DMS 273 (cell line): ENCODE data around the gene SORBS1.
A peak's percentile ranks its signal among the peaks of the same experiment; 100 is the strongest.

Source experiments
- DNase-seq: peaks from one replicate; lab custom pipeline; 2025; ENCODE audit not compliant: unreplicated experiment; lab: John Stamatoyannopoulos, UW

The SORBS1 gene

DNA sequence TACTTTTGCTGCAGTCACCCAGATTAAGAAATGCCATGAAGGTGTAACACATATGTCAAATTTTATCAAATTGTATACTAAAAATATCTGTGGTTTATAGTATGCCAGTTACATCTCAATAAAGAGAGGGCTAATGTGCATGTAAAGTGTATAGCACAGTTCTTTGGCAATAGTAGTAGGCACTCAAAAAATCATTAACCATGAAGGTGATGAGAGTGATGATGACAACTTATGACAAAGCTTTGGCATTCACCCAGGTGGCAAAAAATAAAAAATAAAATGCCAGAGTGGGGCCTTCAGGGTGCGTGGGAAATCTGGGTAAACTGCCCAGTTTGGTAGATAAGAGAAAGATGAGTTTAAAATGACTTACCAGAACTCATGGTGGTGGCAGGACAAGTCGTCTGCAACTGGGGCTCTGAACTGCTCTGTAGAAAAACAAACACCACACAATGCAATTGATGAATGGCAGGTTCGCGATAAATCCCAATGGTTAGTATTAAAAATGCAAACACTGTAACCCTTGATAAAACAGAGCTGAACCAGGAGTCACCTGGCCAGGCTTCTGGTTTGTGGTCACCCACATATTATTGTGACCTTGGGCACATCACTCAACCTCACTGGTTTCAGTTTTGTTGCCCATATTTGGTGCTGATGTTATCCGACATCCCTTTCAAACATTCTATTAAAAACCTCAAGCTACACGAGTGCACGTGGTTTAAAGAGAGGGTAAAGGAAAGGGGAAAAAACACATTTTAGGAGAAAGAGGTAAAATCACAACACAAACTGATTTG is 120.2 kb downstream of the SORBS1 start:
- no peak for DNase-seq

DNA sequence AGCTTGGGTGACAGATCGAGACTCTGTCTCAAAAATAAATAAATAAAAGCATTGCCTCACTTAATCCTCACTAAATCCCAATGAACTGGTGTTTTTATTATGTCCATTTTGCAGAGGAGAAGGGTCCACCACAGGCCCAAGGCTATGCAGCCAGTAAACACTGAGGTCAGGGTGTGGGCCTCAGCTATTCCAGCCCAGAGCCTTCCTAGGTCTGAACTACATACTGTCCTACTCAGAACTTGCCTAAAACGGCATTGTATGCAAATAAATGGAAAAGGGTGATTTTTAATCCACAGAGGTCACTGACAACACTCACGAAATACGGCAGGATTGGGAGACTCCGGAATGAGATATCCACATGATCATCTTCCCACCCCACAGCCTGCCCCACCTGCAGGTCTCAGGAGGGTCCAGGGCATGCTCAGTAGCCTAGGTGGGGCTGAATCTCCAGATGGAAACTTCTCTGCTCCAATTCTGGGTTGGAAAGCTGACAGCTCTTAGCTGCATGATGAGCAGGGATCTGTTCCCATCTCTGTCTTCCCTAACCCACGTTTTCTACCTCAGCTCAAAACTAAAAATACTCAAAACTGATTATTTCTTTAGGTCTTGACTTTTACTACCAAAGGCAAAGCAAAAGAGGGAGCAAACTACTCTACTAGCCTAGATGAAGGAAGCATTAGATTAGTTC is 121.0 kb downstream of the SORBS1 start:
- DNase-seq = no peak

DNA sequence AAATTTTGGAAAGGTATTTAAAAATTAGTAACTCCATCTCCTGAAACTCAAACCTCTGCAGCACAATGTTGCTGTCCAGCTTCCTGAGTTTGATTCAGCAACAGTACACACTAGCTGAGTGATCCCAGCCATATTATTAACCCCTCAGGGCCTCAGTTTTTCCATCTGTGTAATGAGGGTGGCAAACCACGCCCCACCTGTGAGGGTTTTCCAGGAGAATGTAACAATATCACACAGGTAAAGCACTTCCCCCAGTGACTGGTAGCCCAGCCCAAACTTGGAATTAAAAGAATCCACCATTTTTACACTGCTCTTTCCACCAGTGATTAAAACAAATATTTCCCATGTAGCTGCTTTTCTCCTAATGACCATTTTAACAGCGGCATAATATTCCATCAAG is 122.4 kb downstream of the SORBS1 start:
- DNase-seq = no peak

DNA sequence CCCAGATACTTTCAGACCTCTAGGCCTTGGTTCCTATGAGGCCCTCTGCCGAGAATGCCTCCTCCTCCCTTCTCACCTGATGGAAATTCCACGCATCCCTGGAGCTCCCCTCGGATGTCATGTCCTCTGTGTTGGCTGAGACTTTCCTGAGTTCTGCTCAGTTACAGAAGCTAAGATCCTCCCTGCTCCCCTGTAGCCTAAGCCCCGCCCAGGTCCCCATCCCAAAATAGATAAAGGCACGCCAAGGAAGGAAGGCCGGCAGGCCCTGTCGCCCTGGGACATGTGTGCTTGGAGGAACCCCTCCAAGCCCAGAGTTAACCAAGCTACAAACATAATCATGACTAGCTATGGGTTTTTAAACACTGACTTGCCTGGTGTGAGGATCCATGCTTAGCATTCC is 123.5 kb downstream of the SORBS1 start:
- no peak for DNase-seq

DNA sequence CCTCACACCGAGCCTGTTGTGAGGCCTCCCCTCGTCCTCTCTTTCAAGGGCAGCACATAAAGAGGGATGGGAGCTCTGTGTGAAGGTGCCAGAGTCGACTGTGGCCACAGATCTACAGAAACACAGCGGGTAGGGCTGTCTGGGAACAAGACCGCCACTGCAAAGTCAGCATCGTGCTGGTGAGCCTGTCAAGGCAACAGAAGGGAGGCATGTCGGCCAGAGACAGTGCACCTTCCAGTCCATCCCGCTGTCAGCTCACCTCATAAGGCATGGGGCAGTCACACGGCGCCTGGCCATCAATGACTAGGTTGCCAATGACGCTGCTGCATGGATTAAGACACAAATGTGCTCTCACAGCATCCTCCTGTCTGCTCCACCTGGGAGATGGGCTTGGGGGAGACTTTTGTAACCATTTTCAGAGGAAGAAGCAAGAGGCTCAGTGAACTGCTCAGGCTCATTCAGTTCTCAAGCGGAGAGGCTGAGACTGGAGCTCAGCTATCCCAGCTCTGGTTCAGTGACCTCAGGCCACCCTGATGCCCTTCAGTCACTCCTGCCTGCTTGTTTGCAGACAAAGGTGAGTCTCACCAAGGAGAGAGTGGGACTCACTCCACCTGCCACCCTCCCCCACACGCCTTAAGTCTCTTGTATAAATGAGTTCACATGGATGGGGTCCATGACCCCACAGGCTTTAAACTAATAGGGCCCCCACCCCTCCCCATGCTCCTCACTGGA is 125.5 kb downstream of the SORBS1 start:
- DNase-seq = no peak

DNA sequence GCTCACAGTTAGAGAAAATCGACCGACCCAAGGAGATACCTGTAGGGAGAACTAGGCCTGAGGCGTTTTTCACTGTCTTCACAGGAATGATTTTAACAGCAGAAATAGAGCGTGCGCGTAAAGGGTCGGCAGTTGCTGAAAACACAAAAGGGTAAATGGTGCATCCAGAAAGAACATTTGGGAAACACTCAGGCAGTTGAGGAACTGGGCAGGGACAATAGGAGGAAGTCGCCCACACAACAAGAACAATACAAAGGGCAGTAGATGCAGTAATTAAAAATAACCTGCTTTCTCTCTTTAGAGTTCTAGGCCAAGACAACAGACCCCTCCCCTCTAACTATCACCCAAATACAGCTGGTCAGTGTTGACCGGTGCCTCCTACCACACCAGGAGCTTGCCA is 126.6 kb downstream of the SORBS1 start:
- DNase-seq = no peak

DNA sequence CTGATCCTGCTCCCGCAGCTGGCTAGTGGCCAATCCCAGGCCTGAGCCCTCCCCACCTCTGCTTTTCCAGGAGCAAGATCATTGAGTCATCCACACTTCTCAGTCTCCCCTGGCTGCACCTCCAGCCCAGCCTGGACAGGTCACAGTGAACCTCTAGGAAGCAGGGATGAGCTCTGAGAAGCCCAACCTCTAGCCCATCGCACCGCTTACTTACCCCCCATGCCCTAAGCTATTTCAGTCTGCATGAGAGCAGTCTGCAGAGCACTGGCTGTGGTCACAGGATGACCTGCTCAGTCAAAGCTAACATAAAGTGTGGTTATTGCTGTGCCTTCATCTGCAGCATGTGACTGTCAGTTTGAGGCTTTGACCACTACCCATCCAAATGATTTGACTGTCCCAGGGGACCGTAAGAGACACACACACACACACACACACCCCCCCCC is 129.2 kb downstream of the SORBS1 start:
- DNase-seq = no peak

GRCh38 chr10:95430231-95430951 is 130.8 kb downstream of the SORBS1 start:
- DNase-seq = peak; percentile 74

DNA sequence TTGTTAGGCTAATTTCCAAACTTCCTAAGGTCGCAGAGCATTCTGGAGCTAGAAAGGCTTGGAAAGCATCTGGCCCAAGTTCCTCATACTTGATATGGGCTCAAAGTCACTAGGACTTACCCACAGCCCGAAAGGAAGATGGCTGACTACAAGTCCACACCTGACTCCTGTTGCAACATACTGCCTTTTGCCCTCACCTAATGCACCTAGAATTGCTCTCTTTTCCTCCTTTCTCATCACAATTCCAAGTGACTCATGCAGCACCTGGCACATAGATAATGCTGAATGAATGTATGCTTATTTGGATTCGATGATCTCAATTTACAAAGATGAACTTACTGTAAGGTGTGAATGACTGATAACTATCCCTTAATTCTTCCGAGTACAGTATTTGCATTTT is 131.5 kb downstream of the SORBS1 start:
- no peak for DNase-seq

- no peak for DNase-seq
These were observed 132.5 kb downstream of the SORBS1 start for GRCh38 chr10:95428701-95429100.

GRCh38 chr10:95426482-95426881 is 134.7 kb downstream of the SORBS1 start:
- DNase-seq = no peak

- DNase-seq = no peak
These were observed 135.3 kb downstream of the SORBS1 start for GRCh38 chr10:95425592-95426465.

DNA sequence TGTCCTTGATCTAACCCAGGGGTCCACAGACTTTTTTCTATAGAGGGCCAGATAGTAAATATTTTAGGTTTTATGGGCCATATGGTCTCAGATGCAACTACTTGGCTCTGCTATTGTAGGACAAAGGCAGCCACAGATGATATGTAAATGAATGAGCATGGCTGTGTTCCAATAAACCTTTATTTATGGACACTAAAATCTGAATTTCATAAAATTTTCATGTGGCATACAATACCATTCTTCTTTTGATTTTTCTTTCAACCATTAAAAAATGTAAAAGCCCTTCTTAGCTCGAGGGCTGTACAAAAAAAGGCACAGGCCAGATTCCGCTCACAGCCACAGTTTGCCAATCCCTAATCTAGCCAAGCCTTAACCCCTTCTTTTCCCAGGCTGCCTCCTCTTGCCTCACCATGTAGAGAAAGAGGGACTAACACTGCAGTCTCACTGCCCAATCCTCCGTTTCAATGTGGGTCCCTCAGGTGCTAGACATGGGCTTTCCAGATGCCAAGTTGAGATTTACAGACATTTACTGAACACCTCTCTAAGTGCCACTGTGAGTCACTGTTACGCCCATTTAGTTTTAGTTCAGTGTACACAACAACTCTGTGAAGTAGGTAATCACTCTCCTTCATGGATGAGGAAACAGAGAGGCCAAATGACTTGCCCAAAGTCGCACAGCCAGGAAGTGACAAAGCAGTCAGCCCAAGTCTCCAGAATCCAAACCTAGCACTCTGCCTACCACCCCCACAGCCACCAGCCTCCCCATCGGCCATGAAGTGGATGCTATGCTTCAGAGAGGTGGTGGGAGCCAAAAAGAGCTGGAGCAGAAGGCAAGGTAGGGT is 137.8 kb downstream of the SORBS1 start:
- DNase-seq = peak; percentile 10

DNA sequence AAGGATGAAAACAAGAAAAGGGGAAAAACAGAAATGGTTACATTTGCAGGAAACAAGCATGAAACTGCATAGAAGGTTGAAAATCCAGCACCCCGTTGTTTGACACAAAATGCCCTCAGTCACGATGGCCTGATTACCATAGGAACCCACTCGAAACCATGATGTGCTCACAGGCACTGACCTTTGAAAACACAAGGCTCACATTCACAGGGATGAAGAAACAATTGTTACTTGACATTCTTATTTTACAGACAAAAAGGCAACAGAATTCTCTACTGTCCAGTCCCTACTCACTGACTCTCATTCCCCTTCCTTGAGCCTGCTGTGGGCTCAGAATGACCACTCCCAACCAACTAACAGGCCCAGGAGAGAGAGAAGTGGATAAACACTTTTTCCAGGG is 138.9 kb downstream of the SORBS1 start:
- DNase-seq = no peak

DNA sequence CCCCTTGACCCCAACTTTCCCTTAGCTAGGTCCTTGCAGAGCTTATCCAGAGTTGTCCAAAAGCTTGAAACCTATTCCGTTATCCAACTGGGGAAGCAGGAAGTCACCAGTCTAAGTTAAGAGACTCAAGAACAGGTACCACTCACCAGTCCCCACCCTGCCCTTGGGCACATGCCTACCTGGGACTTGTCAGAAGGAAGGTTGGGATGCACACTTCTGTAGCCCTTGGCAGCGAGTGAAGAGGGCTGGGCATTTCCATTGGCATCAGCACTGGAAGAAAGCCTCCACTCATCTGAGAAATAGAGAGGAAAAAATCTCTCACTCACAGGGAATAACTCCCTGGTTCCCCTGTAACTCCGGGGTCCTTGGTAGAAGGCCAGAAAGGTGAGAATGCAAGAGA is 139.4 kb downstream of the SORBS1 start:
- DNase-seq = no peak

- DNase-seq = no peak
These were observed 141.8 kb downstream of the SORBS1 start for GRCh38 chr10:95419399-95419798.

- DNase-seq = no peak
These were observed 144.2 kb downstream of the SORBS1 start for GRCh38 chr10:95416973-95417372.

- no peak for DNase-seq
These were observed 144.9 kb downstream of the SORBS1 start for GRCh38 chr10:95416270-95416669.

GRCh38 chr10:95415621-95416031 is 145.5 kb downstream of the SORBS1 start:
- DNase-seq = no peak
